GM21526 (cell line): Measurements from ENCODE around the gene AP2A2.
"Not testable (repeated sequence)": the region's sequence is repeated elsewhere in the genome, so short reads cannot be mapped to it uniquely, and the experiment has no call there.

Experiments
- ATAC-seq: cut with Tn5 transposase; IDR thresholded peaks from one replicate; pipeline ENCODE4 v1.9.1; 2021; ENCODE audit warnings: moderate library complexity; ENCODE audit not compliant: unreplicated experiment, low FRiP score

The AP2A2 gene

DNA sequence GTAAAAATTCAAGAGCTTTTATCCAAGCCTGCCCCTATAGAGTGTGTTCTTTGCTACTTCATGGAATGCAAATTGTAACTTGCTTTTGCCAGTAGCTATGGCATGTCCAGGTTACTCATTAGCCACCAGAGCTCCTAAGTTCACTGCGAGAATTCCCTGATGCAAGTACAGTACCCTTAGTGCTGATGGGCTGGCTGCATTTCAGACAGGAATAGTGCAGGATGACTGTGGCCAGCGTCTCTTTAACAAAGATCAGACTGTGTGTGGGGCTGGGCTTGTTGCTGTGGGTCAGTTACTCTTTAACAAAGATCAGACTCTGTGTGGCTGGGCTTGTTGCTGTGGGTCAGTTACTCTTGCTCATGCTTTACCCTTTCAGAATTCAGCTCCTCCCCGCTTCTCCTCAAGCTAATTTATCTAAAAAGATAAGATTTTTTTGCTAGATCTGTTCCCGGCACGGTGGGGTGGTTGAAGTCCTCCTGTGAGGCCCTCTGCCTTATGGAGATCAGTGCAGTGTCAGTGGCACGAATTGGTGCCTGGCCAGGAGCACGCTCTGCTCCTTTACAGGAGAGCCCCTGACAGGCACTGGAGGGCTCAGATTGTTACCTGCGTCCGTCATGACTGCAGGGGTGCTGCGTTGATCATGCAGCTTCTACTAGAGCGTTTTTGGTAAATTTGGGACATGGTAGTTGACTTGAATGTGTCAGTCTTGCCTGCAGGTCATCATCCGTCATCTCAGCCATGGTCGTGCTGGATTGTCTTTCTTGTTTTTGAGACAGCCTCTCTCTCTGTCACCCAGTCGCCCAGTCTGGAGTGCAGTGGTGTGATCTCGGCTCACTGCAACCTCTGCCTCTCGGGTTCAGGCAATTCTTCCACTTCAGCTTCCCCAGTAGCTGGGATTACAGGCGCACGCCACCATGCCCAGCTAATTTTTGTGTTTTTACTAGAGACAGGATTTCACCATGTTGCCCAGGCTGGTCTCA lies 27.0 kb downstream of the AP2A2 start:
- no peak for ATAC-seq

GRCh38 chr11:953512-953911 lies 27.8 kb downstream of the AP2A2 start:
- ATAC-seq = no peak

- no peak for ATAC-seq
Measured at GRCh38 chr11:954392-955153, 28.9 kb downstream of the AP2A2 start.

- no peak for ATAC-seq
Measured at GRCh38 chr11:955154-956063, 29.7 kb downstream of the AP2A2 start.

GRCh38 chr11:957212-957920 lies 31.7 kb downstream of the AP2A2 start:
- no peak for ATAC-seq

GRCh38 chr11:958101-958500 lies 32.4 kb downstream of the AP2A2 start:
- ATAC-seq = no peak

GRCh38 chr11:959027-959426 lies 33.4 kb downstream of the AP2A2 start:
- ATAC-seq = no peak

GRCh38 chr11:959608-960007 lies 33.9 kb downstream of the AP2A2 start:
- no peak for ATAC-seq

- ATAC-seq = not testable (repeated sequence)
Measured at GRCh38 chr11:961310-961920, 35.7 kb downstream of the AP2A2 start.

DNA sequence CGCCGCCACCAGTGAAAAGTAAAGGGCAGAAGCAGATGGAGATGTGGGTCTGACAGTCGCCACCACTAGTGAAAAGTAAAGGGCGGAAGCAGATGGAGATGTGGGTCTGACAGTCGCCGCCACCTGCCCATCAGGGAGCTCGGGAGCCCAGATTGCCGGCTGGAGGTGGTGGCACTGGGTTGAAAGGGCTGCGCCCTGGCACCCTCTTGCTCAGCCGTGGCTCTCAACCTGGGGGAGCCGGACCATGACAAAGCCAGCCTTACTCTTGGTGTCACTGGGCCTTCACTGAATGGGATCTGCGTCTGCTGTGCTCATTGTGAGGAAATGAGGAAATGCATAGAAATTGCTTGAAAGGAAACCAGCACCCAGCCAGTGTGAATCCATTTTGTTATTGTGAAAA lies 36.3 kb downstream of the AP2A2 start:
- no peak for ATAC-seq

GRCh38 chr11:962688-963087 lies 37.0 kb downstream of the AP2A2 start:
- no peak for ATAC-seq

DNA sequence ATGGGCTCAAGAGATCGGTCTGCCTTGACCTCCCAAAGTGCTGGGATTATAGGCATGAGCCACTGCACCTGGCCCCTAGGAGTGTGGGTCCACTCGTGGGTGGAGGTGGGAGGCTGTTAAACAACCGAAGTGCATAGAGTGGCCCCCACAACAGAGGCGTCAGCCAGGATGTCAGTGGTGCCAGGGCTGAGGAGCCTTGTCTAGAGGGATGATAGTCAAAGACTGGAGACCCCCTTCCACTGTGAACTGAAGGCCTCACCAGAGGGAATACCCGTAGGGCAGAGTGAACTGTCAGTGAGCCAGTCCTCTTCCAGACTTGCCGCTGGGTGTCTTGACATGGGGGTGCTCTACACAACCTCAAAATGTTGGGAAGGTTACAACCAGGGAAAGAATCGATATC lies 38.2 kb downstream of the AP2A2 start:
- ATAC-seq = no peak

GRCh38 chr11:965206-965775 lies 39.6 kb downstream of the AP2A2 start:
- ATAC-seq = no peak

- no peak for ATAC-seq
Measured at GRCh38 chr11:967995-968751, 42.5 kb downstream of the AP2A2 start.

DNA sequence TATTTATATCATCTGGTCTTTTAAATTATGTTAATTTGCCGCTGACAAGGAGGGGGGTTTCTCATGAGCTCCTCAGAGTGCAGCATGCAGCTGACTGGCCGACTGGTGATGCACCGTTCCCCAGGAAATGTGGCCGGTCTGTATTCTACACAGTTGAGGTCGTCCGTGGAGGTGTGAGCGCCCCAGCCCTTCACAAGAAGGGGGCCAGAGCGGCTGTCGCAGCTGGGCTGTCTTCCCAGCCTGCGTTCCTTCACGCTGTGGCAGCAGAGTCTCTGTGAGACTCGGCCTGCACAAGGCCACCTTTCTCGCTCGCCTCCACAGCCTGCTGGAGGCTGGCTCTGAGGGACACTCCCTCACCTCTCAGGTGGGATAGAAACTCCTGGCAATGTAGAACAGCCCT lies 43.2 kb downstream of the AP2A2 start:
- ATAC-seq = no peak

GRCh38 chr11:969651-970205 lies 44.1 kb downstream of the AP2A2 start:
- ATAC-seq = no peak

DNA sequence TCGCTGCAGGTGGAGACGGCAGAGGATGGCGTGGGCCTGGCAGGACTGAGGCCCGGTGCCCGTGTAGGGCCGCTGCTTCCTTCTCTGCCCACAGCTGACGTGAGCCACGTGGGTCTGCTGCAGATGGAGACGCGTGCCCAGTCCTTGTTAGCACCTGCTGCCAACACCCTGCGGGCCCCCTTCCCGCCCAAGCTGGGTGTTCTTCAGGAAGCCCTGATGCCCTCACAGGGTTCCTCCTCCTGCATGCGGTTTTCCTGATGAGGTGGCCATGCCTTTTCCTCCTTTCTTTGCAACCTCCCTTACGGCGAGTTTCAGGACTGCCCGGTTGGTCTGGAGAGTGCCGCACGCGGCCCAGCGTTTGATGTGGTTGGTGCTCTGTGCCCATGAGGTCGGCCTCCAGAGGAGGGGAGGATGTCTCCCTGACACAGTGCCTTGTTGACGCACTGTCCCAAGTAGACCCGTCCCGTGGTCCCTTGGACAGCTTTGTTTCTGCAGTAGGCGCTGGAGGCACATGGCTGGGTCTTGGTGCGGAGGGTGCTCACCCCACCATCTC lies 44.7 kb downstream of the AP2A2 start:
- no peak for ATAC-seq
